GM12891 (cell line): ENCODE results near the gene CLTCL1.
A peak's percentile ranks its signal among the peaks of the same experiment; 100 is the strongest.
"Not testable (repeated sequence)": the region's sequence is repeated elsewhere in the genome, so short reads cannot be mapped to it uniquely, and the experiment has no call there.

Source experiments
- DNase-seq: peaks from one replicate; pipeline ENCODE4 v3.0.0; 2011; ENCODE audit warnings: low spot score; ENCODE audit not compliant: insufficient read length
- FAIRE-seq: peaks from 2 replicates; lab custom pipeline; 2011; peaks lifted over from hg19 to GRCh38; lab: Jason Lieb, UNC
- PAX5 ChIP-seq: IDR thresholded peaks from 2 replicates; pipeline ENCODE4 v1.6.1; 2011; ENCODE audit warnings: low read length, moderate library complexity, mild to moderate bottlenecking; ENCODE audit not compliant: insufficient read depth, severe bottlenecking
- POLR2A ChIP-seq: IDR thresholded peaks from 2 replicates; pipeline ENCODE4 v1.6.1; 2011; ENCODE audit warnings: low read depth, low read length, control low read depth
- POLR2AphosphoS5 ChIP-seq: IDR thresholded peaks from 2 replicates; pipeline ENCODE4 v1.6.1; 2011; ENCODE audit warnings: low read depth, low read length, control low read depth
- POU2F2 ChIP-seq: IDR thresholded peaks from 2 replicates; pipeline ENCODE4 v1.6.1; 2011; ENCODE audit warnings: low read depth, mild to moderate bottlenecking, control low read depth, low read length, moderate library complexity
- SPI1 ChIP-seq: IDR thresholded peaks from 2 replicates; pipeline ENCODE4 v1.6.1; 2011; ENCODE audit warnings: low read depth, low read length, control low read depth
- TAF1 ChIP-seq: IDR thresholded peaks from 2 replicates; pipeline ENCODE4 v1.6.1; 2011; ENCODE audit warnings: low read depth, low read length, control low read depth

The CLTCL1 gene

DNA sequence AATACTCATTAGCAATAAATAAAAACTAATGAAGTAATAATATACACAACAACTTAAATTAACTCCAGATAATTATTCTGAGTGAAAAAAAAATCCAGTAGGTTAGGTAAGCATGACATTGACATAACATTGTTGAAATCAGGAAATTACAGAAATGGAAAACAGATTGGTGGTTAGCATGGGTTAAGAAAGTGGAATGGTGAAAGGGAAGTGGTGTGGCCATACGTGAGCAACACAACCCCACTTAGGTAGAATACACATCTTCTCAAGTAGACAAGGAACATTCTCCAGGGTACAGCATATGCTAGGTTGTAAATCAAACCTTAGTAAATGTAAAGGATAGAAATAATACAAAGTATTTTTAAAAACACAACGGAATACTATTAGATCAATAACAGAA lies 30.2 kb upstream of the CLTCL1 start:
- TF ChIP-seq TAF1 (no peak), POLR2AphosphoS5 (no peak), SPI1 (no peak), POU2F2 (no peak), POLR2A (no peak)
- FAIRE-seq = no peak

DNA sequence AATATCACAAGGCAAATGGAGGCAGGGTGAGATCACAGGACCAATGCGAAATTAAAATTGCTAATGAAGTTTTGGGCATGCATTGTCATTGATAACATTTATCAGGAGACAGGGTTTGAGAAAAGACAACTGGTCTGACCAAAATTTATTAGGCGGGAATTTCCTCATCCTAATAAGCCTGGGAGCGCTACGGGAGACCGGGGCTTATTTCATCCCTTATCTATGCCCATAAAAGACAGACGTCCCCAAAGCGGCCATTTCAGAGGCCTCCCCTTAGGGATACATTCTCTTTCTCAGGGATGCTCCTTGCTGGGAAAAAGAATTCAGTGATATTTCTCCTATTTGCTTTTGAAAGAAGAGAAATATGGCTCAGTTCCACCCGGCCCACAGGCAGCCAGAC lies 28.6 kb upstream of the CLTCL1 start:
- not testable (repeated sequence) for FAIRE-seq, DNase-seq

More for the DNA sequence above, 30.2 kb upstream of the CLTCL1 start:
- no peak for DNase-seq

- no peak for DNase-seq
- TF ChIP-seq POLR2AphosphoS5 (no peak), SPI1 (no peak), TAF1 (no peak), POU2F2 (no peak), PAX5 (no peak), POLR2A (no peak)
- no peak for FAIRE-seq
Measured at GRCh38 chr22:19319281-19319680, 27.8 kb upstream of the CLTCL1 start.

DNA sequence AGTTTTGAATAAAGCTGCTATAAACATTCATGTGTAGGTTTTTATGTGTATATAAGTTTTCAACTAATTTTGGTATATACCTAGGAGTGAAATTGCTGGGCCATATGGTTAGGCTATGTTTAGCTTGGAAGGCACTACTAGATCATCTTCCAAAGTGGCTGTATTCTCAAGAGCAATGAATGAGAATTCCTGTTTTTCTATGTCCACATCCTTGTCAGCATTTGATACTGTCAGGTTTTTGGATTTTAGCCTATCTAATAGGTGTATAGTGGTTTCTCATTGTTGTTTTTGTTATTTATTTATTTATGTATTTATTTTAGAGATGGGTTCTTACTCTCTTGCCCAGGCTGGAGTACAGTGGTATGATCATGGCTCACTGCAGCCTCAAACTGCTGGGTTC lies 26.3 kb upstream of the CLTCL1 start:
- TF ChIP-seq SPI1 (no peak), PAX5 (no peak), POLR2AphosphoS5 (no peak), POLR2A (no peak), POU2F2 (no peak), TAF1 (no peak)
- FAIRE-seq = no peak
- DNase-seq = no peak

DNA sequence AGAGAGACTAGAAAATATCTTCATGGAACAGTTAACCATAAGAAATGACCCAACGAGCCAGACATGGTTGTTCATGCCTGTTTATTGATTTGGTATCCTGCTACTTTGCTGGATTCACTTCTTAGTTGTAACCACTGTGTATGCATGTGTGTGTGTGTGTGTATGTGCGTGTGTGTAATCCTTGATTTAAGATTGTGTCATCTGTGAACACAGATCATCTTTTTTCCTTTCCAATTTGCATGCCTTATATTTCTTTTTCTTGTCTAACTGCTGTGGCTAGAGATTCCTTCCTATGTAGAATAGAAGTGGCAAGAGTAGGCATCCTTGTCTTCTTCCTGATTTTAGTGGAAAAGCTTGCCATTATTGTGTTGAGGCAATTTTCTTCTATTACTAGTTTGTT lies 16.4 kb upstream of the CLTCL1 start:
- FAIRE-seq (no peak), DNase-seq (no peak)
- no peak for TF ChIP-seq POLR2A
- TF ChIP-seq SPI1 = no peak
- no peak for TF ChIP-seq POLR2AphosphoS5
- no peak for TF ChIP-seq PAX5
- TF ChIP-seq TAF1 = no peak
- TF ChIP-seq POU2F2 = no peak

GRCh38 chr22:19306535-19306934 lies 15.0 kb upstream of the CLTCL1 start:
- not testable (repeated sequence) for FAIRE-seq

GRCh38 chr22:19304547-19304946 lies 13.0 kb upstream of the CLTCL1 start:
- TF ChIP-seq TAF1 (no peak), PAX5 (no peak), POLR2AphosphoS5 (no peak), POU2F2 (no peak), POLR2A (no peak), SPI1 (no peak)
- FAIRE-seq = no peak
- DNase-seq = no peak

More at GRCh38 chr22:19306535-19306934, 15.0 kb upstream of the CLTCL1 start:
- not testable (repeated sequence) for DNase-seq

GRCh38 chr22:19303785-19304184 lies 12.3 kb upstream of the CLTCL1 start:
- FAIRE-seq = no peak
- no peak for TF ChIP-seq POLR2A
- no peak for TF ChIP-seq SPI1
- TF ChIP-seq POU2F2 = no peak
- no peak for TF ChIP-seq POLR2AphosphoS5
- TF ChIP-seq PAX5 = no peak
- no peak for TF ChIP-seq TAF1
- DNase-seq = no peak

- FAIRE-seq (no peak), DNase-seq (no peak)
- TF ChIP-seq TAF1 (no peak), POU2F2 (no peak), PAX5 (no peak), SPI1 (no peak), POLR2A (no peak), POLR2AphosphoS5 (no peak)
Measured at GRCh38 chr22:19295733-19296132, 4.2 kb upstream of the CLTCL1 start.

DNA sequence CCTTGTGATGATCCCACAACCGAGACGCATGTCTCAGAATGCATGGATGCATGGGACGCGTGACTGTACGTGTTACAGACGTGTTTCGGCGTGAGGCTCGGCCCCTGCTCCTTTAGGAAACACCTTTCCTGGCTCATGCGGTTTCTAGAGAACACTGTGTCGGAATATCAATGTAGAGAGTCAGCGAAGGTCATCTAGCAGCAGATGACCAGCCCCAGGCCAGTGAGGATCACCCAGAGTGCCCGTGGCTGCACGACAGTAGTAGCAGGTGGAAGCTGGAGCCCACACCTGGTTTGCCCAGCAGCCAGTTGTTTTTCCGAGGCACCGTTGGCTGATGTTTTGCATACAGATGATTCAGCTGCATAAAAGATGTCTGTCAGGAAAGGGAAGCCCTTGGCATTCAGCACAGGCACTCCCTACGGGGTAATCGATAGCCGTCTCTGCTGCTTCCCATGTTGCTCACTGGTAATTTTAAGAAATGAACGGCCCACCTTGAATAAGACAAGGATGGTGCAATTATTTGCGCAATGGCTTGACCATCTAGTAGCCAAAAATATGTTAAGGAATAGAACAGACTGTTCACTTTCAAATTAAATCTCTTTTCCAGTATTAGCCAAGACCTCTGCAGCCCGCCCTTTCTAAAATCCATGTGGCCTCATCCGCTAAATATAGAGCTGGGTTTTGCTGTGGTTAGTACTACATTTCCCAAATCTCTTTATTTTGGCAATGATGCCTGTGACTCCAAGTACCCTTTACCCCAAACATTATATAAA lies 1.1 kb upstream of the CLTCL1 start:
- FAIRE-seq (peak; percentile 81), DNase-seq (no peak)
- TF ChIP-seq POLR2A (no peak), SPI1 (no peak), PAX5 (no peak), POLR2AphosphoS5 (no peak), POU2F2 (no peak)

DNA sequence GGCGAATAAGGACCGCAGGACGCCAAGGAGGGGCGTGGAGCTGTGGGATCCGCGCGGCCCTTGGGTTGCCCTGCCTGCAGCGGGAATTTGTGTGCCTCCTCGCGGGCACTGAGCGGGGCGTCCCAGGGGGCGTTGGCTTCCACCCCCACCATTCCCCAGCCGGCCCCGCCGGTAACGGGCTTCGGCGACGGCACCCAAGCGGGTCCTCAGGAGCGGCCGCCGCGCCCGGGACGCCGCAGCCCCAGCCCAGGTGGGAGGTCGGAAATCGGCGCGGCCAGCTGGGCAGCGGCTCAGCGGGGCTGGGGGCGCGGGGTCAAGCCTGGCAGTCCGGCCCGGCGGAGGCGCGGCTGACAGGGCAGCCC lies 320 bp downstream of the CLTCL1 start:
- DNase-seq (peak; percentile 21), FAIRE-seq (no peak)
- TF ChIP-seq POU2F2 (no peak), SPI1 (no peak)
